NCI-H2227 treated with DMSO at 0.1 percent for 48 hours (cell line): ENCODE data around the gene DAAM1.
A peak's percentile ranks its signal among the peaks of the same experiment; 100 is the strongest.

Experiments used
- DNase-seq: peaks from one replicate; lab custom pipeline; 2025; lab: John Stamatoyannopoulos, UW

Gene DAAM1

GRCh38 chr14:59254911-59255545, 66.6 kb downstream of the DAAM1 start:
- DNase-seq = peak; percentile 22

GRCh38 chr14:59256331-59256730, 67.9 kb downstream of the DAAM1 start:
- no peak for DNase-seq

DNA sequence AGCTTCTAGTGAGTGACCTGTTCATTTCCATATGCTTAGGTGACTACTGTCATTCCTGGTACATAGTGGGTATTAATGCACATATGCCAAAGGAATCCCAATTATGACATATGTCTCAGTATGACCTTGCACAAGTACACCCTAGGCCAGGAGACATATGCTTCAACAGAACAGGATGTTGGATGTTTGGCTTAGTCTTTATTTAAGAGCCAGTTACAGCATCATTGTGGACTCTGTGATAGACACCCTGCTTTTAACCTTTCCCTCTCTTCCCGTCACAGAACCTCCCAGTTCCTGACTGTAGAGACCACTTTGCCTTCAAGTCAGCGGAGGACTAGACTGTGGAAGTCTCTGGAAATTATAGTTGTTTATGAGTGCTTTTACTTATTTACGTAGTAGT, 72.9 kb downstream of the DAAM1 start:
- DNase-seq = no peak

GRCh38 chr14:59262717-59263454, 74.4 kb downstream of the DAAM1 start:
- no peak for DNase-seq

DNA sequence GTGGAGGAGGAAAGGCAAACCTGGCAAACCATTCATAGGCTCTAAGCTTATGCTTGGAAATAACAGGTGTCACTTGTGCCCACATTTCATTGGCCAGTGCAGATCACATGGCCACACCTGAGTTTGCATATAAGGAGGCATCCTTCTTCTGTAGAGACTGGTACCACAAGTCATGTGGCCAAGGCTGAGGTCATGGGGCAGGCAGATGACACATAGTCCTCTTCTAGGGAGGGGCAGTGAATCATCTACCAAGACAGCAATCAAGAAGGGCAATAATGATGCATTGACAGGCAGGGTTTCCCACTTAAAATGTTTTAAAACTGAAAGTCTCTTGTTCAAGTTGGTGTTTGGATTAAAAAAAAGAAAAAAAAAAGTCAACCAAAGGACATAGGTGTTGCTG, 77.3 kb downstream of the DAAM1 start:
- no peak for DNase-seq

DNA sequence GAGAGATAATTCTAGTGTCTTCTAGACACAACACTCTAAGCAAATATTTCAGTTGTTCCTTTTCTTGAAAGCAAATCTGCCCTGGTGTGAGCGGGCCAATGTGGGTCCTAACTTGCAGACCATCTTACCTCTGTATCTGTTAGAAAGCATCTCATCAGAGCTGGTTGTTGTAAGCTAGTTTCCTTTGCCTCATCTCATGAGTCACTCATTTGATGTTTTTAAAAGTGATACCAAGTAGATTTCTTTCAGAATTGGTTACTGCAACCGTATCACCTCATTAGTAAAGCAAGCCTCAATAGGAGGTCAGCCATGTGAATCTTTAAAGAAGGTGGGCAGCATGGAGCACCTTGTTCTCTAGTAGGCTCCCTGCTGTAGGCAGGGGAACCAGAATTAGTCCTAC, 78.6 kb downstream of the DAAM1 start:
- DNase-seq = no peak

DNA sequence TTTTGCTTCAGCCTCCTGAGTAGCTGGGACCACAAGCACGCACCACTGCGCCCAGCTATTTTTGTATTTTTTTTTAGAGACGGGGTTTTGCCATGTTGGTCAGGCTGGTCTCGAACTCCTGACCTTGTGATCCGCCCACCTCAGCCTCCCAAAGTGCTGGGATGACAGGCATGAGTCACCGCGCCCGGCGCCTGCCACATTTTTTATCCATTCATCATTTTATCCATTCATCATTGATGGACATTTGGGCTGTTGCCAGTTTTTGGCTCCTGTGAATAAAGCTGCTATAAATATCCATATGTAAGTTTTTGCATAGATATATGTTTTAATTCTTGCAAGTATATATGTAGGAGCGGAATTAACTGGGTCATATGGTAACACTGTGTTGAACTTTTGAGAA, 79.5 kb downstream of the DAAM1 start:
- no peak for DNase-seq

GRCh38 chr14:59268858-59269257, 80.4 kb downstream of the DAAM1 start:
- no peak for DNase-seq

- DNase-seq = no peak
Observed at GRCh38 chr14:59269466-59269865, 81.0 kb downstream of the DAAM1 start.

- no peak for DNase-seq
Observed at GRCh38 chr14:59271256-59271655, 82.8 kb downstream of the DAAM1 start.

GRCh38 chr14:59271734-59272133, 83.3 kb downstream of the DAAM1 start:
- DNase-seq = no peak

DNA sequence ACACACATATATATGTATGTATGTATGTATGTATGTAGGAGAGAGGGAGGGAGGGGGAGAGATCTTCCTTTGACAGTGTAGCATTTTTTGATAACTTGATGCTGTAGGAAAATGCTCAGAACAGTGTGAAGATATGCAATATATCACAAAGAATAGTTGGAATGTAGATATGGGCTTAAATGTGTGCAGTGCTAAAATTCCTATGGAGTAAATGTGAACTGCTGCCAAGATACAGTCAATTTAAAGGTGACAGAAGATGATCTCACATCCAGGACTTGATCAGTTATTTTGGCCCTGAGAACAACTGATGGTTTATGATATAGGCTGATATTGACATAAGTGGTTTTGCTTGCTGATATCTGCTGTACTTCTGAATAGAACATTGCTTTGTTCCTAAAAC, 84.2 kb downstream of the DAAM1 start:
- no peak for DNase-seq

- peak; percentile 13 for DNase-seq
Observed at GRCh38 chr14:59273737-59274136, 85.3 kb downstream of the DAAM1 start.

GRCh38 chr14:59274991-59275391, 86.5 kb downstream of the DAAM1 start:
- no peak for DNase-seq

DNA sequence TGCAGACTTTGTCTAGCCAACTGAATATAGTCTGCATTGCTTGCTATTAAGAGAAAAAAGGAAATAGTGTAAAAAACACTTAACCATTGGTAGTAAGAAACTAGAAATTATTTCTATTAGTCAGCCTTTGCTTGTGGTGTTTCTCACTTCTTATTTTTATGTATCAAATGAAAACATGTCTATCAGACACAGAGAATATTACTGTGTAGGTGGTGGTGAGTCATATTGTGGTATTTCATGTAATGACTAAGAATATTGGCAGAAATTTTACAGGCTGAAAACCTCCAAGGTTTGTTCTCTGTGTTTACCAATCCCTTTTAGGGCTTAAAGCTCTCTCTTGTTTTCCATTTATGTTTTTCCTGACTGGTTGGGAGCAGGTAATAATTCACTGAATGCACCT, 87.2 kb downstream of the DAAM1 start:
- no peak for DNase-seq

- no peak for DNase-seq
Observed at GRCh38 chr14:59276235-59276634, 87.8 kb downstream of the DAAM1 start.

GRCh38 chr14:59277659-59278058, 89.2 kb downstream of the DAAM1 start:
- no peak for DNase-seq

GRCh38 chr14:59278111-59278510, 89.6 kb downstream of the DAAM1 start:
- no peak for DNase-seq

DNA sequence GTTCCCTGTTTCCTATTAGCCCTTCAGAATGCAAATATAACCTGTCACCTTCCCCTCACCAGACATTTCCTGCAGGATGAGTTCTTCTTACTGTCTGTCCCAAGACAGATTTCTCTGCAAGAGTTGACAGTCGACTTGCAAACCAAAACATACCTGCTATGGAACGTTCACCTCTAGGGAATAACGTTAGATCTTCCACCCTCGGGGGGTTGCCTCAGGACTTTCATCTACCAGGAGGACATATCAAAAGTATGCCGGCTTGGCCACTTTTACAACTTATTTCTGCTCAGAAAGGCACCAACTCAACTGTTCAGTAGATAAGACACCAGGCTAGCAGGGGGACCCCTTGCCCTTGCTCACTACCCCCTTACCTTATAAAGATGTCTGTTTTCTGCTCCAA, 92.5 kb downstream of the DAAM1 start:
- no peak for DNase-seq

GRCh38 chr14:59281609-59282377, 93.3 kb downstream of the DAAM1 start:
- no peak for DNase-seq

DNA sequence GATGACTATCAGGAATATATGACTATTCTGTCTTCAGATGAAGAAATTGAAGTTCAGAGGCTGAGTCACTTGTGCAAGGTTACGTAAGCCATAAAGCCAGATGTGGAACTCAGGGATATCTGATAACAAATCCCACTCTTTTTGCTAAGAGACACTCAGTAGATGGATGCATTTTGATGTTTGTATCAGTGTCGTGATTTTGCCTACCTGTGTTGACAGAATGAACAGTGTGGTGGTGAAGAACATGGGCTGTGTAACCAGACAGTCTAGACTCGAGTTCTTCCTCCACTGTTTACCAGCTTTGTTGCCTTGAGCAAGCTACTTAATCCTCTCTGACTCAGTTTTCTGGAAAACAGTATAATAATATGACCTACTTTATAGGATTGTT, 93.9 kb downstream of the DAAM1 start:
- no peak for DNase-seq

DNA sequence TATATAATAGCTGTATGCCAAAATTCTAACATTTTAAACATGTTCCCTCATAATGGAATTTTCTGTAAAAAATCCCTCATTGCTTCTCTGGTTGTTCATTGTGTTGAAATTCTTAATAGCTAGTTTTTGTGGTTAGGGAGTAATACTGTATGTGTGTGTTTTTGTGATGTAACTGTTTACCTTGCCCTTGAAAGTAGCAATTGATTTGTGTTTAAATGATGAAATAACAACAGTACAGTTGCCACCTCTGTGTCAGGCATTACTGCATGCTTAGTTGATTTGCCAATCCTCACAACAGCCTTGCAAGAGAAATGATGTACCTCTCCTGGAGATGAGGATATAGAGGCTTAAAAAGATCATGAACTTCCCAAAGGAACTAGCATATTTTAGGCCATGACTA, 94.9 kb downstream of the DAAM1 start:
- no peak for DNase-seq

- no peak for DNase-seq
Observed at GRCh38 chr14:59284059-59284458, 95.6 kb downstream of the DAAM1 start.
